B cell (primary cell): ENCODE measurements around the gene GPATCH8. TPM values are rescaled to one million over a fixed set of nuclear protein-coding genes. Genes with fewer than 3 reads are reported as not detected.

Experiments
- ATAC-seq: fragments of 200-7000 bp; cut with Tn5 transposase; one replicate; pipeline ENCODE4 v1.10.0; 2021; ENCODE audit warnings: low read depth, mild to moderate bottlenecking, moderate number of reproducible peaks, moderate library complexity
- CTCF ChIA-PET: fragments of 350-600 bp; sonication (Branson Sonifier 250); formaldehyde crosslinking; loops from one replicate; lab custom pipeline; 2021; ENCODE audit warnings: antibody characterized with exemption, inconsistent platforms; lab: Charles Lee
- POLR2A ChIA-PET: fragments of 350-600 bp; sonication (Branson Sonifier 250); formaldehyde crosslinking; loops from one replicate; lab custom pipeline; 2021; ENCODE audit warnings: antibody characterized with exemption; lab: Charles Lee
- DNase-seq: peaks from one replicate; pipeline ENCODE4 v3.0.0; 2013
- H2AFZ ChIP-seq: 2 replicates; pipeline ENCODE4 v1.6.1; 2012; ENCODE audit warnings: mild to moderate bottlenecking, low read depth, low read length; ENCODE audit not compliant: insufficient read depth, poor library complexity, severe bottlenecking
- H3K27ac ChIP-seq, 2 donors: 1 replicate in 1 of 2; 2 replicates in 1 of 2; pipeline ENCODE4 v1.5.1; 2012 to 2013; ENCODE audit warnings: low read length in 2 of 2, mild to moderate bottlenecking in 2 of 2, moderate library complexity in 1 of 2
- H3K27me3 ChIP-seq, 4 experiments: fragments of 200-600 bp in 1 of 4; sonication (generic) in 1 of 4; replicated peaks in 1 of 4; 1 replicate in 2 of 4; 2 replicates in 2 of 4; pipeline versions ENCODE4 v1.6.1 to v1.7.0; 2013 to 2016; ENCODE audit warnings: low read length in 3 of 4, mild to moderate bottlenecking in 2 of 4, mixed read lengths in 1 of 4, moderate library complexity in 1 of 4; ENCODE audit not compliant: insufficient read depth in 4 of 4, control insufficient read depth in 3 of 4; ENCODE audit errors: control extremely low read depth in 1 of 4
- H3K36me3 ChIP-seq, 2 experiments: replicated peaks in 1 of 2; 1 replicate in 1 of 2; 2 replicates in 1 of 2; pipeline versions ENCODE4 v1.6.1 to v1.7.1; 2013; ENCODE audit warnings: low read length in 1 of 2; ENCODE audit not compliant: insufficient read depth in 2 of 2, control insufficient read depth in 1 of 2; ENCODE audit errors: control extremely low read depth in 1 of 2, extremely low read depth in 1 of 2
- H3K4me1 ChIP-seq, 2 donors: fragments of 200-600 bp in 1 of 2; sonication (generic) in 1 of 2; 1 replicate in 1 of 2; 2 replicates in 1 of 2; pipeline versions ENCODE4 v1.5.1 to v1.6.1; 2013 to 2017; ENCODE audit warnings: low read length in 2 of 2; ENCODE audit not compliant: control insufficient read depth in 2 of 2, insufficient read depth in 2 of 2
- H3K4me2 ChIP-seq: replicated peaks from 2 replicates; pipeline ENCODE3; 2012; ENCODE audit warnings: mild to moderate bottlenecking, low read depth, low read length; ENCODE audit not compliant: poor library complexity, severe bottlenecking
- H3K4me3 ChIP-seq, 5 experiments: fragments of 200-600 bp in 1 of 5; sonication (generic) in 1 of 5; 1 replicate in 3 of 5; 2 replicates in 2 of 5; pipeline versions ENCODE4 v1.5.1 to v1.7.0; 2011 to 2016; ENCODE audit warnings: low read length in 4 of 5, mild to moderate bottlenecking in 4 of 5, low read depth in 2 of 5, control low read depth in 1 of 5, moderate library complexity in 1 of 5; ENCODE audit not compliant: insufficient read depth in 1 of 5; ENCODE audit errors: control extremely low read depth in 1 of 5, extremely low read depth in 1 of 5
- H3K79me2 ChIP-seq: fragments of 200-600 bp; sonication (generic); one replicate; pipeline ENCODE4 v1.6.0; 2016; ENCODE audit warnings: low read length; ENCODE audit not compliant: control insufficient read depth, insufficient read depth
- H3K9ac ChIP-seq: fragments of 200-600 bp; sonication (generic); 2 replicates; pipeline ENCODE4 v1.6.1; 2017; ENCODE audit warnings: mild to moderate bottlenecking, low read length, moderate library complexity
- H3K9me3 ChIP-seq, 3 donors: one replicate each; pipeline versions ENCODE4 v1.6.1 to v1.7.1; 2013; ENCODE audit warnings: low read length in 2 of 3; ENCODE audit not compliant: control insufficient read depth in 2 of 3, insufficient read depth in 1 of 3; ENCODE audit errors: control extremely low read depth in 1 of 3
- H4K20me1 ChIP-seq: 2 replicates; pipeline ENCODE4 v1.6.0; 2012; ENCODE audit warnings: mild to moderate bottlenecking, low read length; ENCODE audit not compliant: insufficient read depth, control insufficient read depth, poor library complexity, severe bottlenecking
- H3K27ac Mint-ChIP-seq: one replicate; pipeline ENCODE4 v1.8.0; 2021; ENCODE audit warnings: mixed read lengths
- H3K27me3 Mint-ChIP-seq: one replicate; pipeline ENCODE4 v1.8.0; 2021; ENCODE audit warnings: mixed read lengths
- H3K4me1 Mint-ChIP-seq: one replicate; pipeline ENCODE4 v1.8.0; 2021; ENCODE audit warnings: mixed read lengths
- H3K4me3 Mint-ChIP-seq: one replicate; pipeline ENCODE4 v1.8.0; 2021; ENCODE audit warnings: mixed read lengths
- H3K9me3 Mint-ChIP-seq: one replicate; pipeline ENCODE4 v1.8.0; 2022; ENCODE audit warnings: mixed read lengths; ENCODE audit not compliant: insufficient read depth
- EZH2 ChIP-seq: IDR thresholded peaks from 2 replicates; pipeline ENCODE4 v1.6.1; 2012; ENCODE audit warnings: borderline replicate concordance, low read depth, mild to moderate bottlenecking, moderate library complexity, low read length; ENCODE audit not compliant: insufficient read depth, poor library complexity, severe bottlenecking
- WGBS: methylation state at CpG from one replicate; pipeline ENCODE4 v1.1.5; 2013; ENCODE audit warnings: missing lambda C conversion rate; ENCODE audit not compliant: insufficient coverage; 5-methylcytosine and 5-hydroxymethylcytosine counted together
- intact Hi-C: fragments of 100-400 bp; cut with micrococcal nuclease; formaldehyde crosslinking; loops from one replicate; pipeline ENCODE4 v1.10.0; 2022
- polyA plus RNA-seq: library from polyadenylated mRNA; depleted of rRNA; stranded (reverse); fragments of >200 nt; gene quantifications from 2 replicates; pipeline ENCODE4 v1.2.3, GENCODE V29; 2012
- total RNA-seq, 2 donors: library from RNA; stranded (reverse); fragments of 120-200 nt in 1 of 2; gene quantifications; 1 replicate in 1 of 2; 2 replicates in 1 of 2; pipeline versions ENCODE4 v1.2.3 to v1.2.4, GENCODE V29; 2013 to 2022
- TF ChIP-seq, protein P1 (sequence below): fragments of 200-600 bp; IDR thresholded peaks from one replicate; pipeline ENCODE4 v1.8.0; 2022; ENCODE audit warnings: antibody characterized with exemption, mild to moderate bottlenecking

Gene GPATCH8
- total and polyA plus RNA-seq, 2 donors (not counting 1 experiment from before 2014, with no cell fraction given) = 28.3 to 83.4 TPM

DNA sequence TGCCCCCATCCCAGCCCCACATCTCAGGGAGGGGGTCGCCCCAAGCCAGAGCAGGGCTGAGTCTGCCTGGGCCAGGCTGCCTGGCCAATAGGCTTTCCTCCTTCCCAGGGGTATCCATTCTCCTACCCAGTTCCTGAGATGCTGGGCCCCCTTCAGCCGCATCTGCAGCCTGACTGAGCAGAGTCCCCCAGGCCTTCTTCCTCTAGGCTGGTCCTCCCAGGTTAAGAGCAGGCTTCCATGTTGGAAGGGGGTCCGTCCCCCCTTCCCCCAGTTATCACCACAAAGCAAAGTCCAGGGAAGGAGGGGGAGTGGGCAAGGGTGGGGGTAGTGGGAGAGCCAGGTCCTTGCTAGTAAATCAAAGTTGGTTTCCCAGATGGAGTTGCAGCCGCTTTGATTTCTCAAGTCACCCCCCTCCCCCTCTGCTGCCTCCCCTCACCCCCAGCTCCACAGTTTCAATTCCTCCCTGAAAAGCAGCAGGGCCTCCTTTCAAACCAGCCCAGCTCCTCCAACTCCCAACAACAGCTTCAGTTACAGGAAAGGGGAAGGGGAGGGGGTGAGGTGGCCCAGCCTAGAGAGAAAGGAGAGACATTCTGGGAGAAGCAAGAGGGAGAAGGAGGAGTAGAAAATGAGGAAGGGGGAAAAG is 44.5 kb upstream of the GPATCH8 start:
- no peaks in the 10 kb centered on the region for H4K20me1 ChIP-seq
- H3K4me3 ChIP-seq = no peak overlapping the region
- Mint-ChIP-seq H3K4me3 (no peak overlapping the region), H3K4me1 (no peaks in the 10 kb centered on the region), H3K27me3 (peaks cover 44% of the 10 kb centered on the region), H3K9me3 (no peaks in the 10 kb centered on the region), H3K27ac (no peak overlapping the region)
- no peaks in the 10 kb centered on the region for H3K36me3 ChIP-seq
- peaks cover 0 to 19% (median 6%) of the 10 kb centered on the region in 4 experiments for H3K27me3 ChIP-seq
- CTCF ChIA-PET = interaction anchor here (1.3 kb wide), 1 partner anchor 14 kb away, joined by 6 read pairs; no protein-coding TSS in a partner anchor
- ATAC-seq (no peak), DNase-seq (no peak)
- no peak overlapping the region for H3K27ac ChIP-seq
- H3K79me2 ChIP-seq = no peaks in the 10 kb centered on the region
- 67% methylated on average over 1 of the region's 4 CpGs for whole genome bisulfite sequencing
- no peak overlapping the region for H2AFZ ChIP-seq
- intact Hi-C loops = no loop called here
- H3K4me1 ChIP-seq = no peaks in the 10 kb centered on the region
- no peak for TF ChIP-seq EZH2
- TF ChIP-seq, protein P1, sequence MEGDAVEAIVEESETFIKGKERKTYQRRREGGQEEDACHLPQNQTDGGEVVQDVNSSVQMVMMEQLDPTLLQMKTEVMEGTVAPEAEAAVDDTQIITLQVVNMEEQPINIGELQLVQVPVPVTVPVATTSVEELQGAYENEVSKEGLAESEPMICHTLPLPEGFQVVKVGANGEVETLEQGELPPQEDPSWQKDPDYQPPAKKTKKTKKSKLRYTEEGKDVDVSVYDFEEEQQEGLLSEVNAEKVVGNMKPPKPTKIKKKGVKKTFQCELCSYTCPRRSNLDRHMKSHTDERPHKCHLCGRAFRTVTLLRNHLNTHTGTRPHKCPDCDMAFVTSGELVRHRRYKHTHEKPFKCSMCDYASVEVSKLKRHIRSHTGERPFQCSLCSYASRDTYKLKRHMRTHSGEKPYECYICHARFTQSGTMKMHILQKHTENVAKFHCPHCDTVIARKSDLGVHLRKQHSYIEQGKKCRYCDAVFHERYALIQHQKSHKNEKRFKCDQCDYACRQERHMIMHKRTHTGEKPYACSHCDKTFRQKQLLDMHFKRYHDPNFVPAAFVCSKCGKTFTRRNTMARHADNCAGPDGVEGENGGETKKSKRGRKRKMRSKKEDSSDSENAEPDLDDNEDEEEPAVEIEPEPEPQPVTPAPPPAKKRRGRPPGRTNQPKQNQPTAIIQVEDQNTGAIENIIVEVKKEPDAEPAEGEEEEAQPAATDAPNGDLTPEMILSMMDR = no peak
- no peak overlapping the region for H3K9ac ChIP-seq
- H3K4me2 ChIP-seq = no peak overlapping the region
- POLR2A ChIA-PET = interaction anchor here (0.6 kb wide), 1 partner anchor 12 kb away, joined by 4 read pairs; no protein-coding TSS in a partner anchor
- H3K9me3 ChIP-seq = peaks cover 0 to 12% (median 5%) of the 10 kb centered on the region in 3 donors
